ENCODE results near the gene MRPL53.

- TF ChIP-seq SMARCB1 (IDR thresholded peaks at IDR 0.05; ENCODE audit: insufficient read length, low read depth) (no peak), TBL1XR1 (IDR thresholded peaks at IDR 0.05; ENCODE audit: low read length in 2 of 2) (no peak)
Observed at GRCh38 chr2:74501335-74502071, 29.0 kb upstream of the MRPL53 start.
